K562 (cell line): ENCODE results near the gene SNX9.

Experiments used
- CHD2 ChIP-seq: IDR thresholded peaks from 2 replicates; pipeline ENCODE4 v1.6.1; 2011; ENCODE audit warnings: low read depth, low read length
- MYNN ChIP-seq, 2 experiments: sonication (generic); formaldehyde crosslinking in 1 of 2; IDR thresholded peaks; 2 replicates each; pipeline versions ENCODE4 v1.5.0 to v1.6.1; 2016 to 2020; ENCODE audit warnings: antibody characterized with exemption in 1 of 2, missing genetic modification reagents in 1 of 2

DNA sequence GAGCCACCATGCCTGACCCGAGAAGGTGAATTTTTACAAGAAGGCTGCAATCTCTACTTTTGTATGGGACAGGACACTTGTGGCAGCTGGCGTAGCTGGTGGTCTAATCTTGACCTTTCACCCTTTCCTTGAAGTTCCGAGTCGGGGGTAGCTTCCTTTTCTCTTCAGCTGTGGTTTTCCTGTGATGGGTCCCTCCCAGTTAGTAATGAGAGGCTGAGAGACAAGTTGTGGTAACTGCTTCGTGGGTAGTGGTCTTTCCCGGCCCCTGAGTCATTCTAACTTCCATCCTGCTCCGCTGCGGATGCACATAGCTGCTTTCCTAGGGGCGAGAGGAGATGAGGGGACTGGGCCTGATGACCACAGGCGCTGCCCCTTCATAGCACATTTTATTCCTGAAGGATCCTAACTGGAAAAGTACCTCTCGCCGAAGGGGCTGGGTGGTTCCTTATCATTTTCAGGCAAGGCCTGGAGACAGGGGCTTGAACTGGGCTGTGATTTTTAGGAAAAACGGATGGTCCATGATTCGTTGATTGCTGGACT lies 161.7 kb downstream of the SNX9 start:
- no peak for TF ChIP-seq MYNN (IDR thresholded peaks at IDR 0.05)
- TF ChIP-seq MYNN (CRISPR knock-in tag; IDR thresholded peaks at IDR 0.05): no peak
- TF ChIP-seq CHD2: no peak
